Lower leg skin (tissue), 4 donors: ENCODE data around the gene C16orf89. TPM values are rescaled to one million over a fixed set of nuclear protein-coding genes. Genes with fewer than 3 reads are reported as not detected.
"Not testable (repeated sequence)": the region's sequence is repeated elsewhere in the genome, so short reads cannot be mapped to it uniquely, and the experiment has no call there.

Experiments
- DNase-seq, 2 donors: peaks; one replicate each; pipeline ENCODE4 v3.0.0-alpha.2; 2019; ENCODE audit warnings: low spot score in 2 of 2
- H3K4me3 ChIP-seq: fragments of 200-600 bp; sonication (generic); 2 replicates; pipeline ENCODE4 v1.5.1; 2017; ENCODE audit warnings: mild to moderate bottlenecking, low read depth; ENCODE audit not compliant: poor library complexity, severe bottlenecking
- WGBS, 2 donors: methylation state at CpG; one replicate each; pipeline ENCODE4 v1.1.5; 2018; 5-methylcytosine and 5-hydroxymethylcytosine counted together
- intact Hi-C: fragments of 100-400 bp; cut with DNase I; formaldehyde crosslinking; loops from one replicate; pipeline ENCODE4 v1.15.0; 2023; ENCODE audit warnings: low total_unique reads
- total RNA-seq, 4 donors: library from RNA; depleted of rRNA; stranded (reverse); fragments of >200 nt; gene quantifications; one replicate each; pipeline ENCODE4 v1.1.0, GENCODE V29; 2016

The C16orf89 gene
- total RNA-seq, 4 donors from 2014 or later, result 0.12 TPM; not detected in 3

- H3K4me3 ChIP-seq, intact Hi-C loops: not testable (repeated sequence)
- 48 to 58% methylated on average over 9 to 11 of the region's 11 CpGs for WGBS, 2 donors
Observed at GRCh38 chr16:5095145-5095830, 29.5 kb upstream of the C16orf89 start.

GRCh38 chr16:5093746-5094145 is 28.0 kb upstream of the C16orf89 start:
- intact Hi-C loops, H3K4me3 ChIP-seq, DNase-seq: not testable (repeated sequence)
- WGBS, 2 donors, result 72 to 78% methylated on average over 10 to 11 of the region's 11 CpGs

More at GRCh38 chr16:5095145-5095830, 29.5 kb upstream of the C16orf89 start:
- DNase-seq, result not testable (repeated sequence)

DNA sequence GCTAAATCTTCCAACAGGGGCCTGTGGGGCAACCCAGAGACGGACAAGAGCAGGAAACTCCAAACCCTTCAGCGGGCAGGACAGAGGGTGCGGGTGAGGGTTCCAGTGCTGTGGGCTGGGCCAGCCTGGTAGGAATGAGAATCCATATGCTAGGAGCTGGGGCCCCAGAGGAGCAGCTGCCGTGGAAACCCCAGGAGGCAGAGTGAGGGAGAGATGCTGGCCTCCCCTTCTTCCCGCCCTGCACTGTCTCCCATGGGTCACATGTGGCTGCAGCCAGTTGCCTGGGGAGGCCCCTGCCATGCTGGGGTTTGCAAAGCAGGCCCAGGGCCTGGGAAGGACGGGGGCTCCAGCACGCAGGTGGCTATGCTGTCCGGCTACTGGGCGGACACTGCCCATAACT is 27.3 kb upstream of the C16orf89 start:
- H3K4me3 ChIP-seq, intact Hi-C loops, DNase-seq: not testable (repeated sequence)
- WGBS, 2 donors, result 86 to 89% methylated on average over 8 to 9 of the region's 9 CpGs

GRCh38 chr16:5090592-5090991 is 24.8 kb upstream of the C16orf89 start:
- WGBS, 2 donors, result 83 to 89% methylated on average over 9 of the region's 9 CpGs
- H3K4me3 ChIP-seq, DNase-seq, intact Hi-C loops: not testable (repeated sequence)

GRCh38 chr16:5089911-5090555 is 24.3 kb upstream of the C16orf89 start:
- H3K4me3 ChIP-seq, DNase-seq, intact Hi-C loops: not testable (repeated sequence)
- 85 to 88% methylated on average over 14 to 20 of the region's 26 CpGs for WGBS, 2 donors

GRCh38 chr16:5088936-5089335 is 23.2 kb upstream of the C16orf89 start:
- 90 to 93% methylated on average over 16 to 17 of the region's 17 CpGs for WGBS, 2 donors
- intact Hi-C loops, DNase-seq, H3K4me3 ChIP-seq: not testable (repeated sequence)

DNA sequence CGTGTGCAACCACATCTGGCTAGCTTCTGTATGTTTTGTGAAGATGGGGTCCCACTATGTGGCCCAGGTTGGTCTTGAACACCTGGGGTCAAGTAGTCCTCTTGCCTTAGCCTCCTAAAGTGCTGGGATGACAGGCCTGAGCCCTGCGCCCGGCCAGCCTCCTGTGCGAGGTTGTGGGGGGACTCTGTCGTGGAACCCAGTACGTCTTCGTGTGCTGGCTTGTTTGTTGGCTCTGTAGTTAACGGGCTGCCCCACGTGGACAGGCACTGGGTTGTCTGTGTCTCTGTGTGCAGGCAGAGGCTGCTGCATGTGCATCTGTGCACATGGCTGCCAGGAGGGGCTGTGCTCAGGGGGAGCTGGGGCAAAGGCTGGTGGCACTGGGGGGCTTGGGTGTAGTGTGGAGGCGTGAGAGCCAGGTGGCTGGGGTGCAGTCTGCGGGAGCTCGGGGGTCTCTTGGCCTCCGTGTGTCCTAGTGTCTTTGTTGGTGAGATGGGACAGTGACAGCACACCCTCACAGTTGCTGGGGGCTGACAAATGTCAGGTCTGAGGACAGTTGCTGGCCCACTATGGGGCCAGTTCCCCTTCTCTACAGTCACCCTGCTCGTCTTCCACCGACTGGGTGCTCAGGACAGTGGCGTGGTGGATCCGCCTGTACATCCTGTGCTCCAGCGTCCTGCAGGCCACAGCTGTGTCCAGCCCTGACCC is 22.5 kb upstream of the C16orf89 start:
- H3K4me3 ChIP-seq, intact Hi-C loops, DNase-seq: not testable (repeated sequence)
- 82 to 85% methylated on average over 18 of the region's 18 CpGs for WGBS, 2 donors

- DNase-seq, H3K4me3 ChIP-seq, intact Hi-C loops: not testable (repeated sequence)
- 94 to 95% methylated on average over 11 of the region's 11 CpGs for WGBS, 2 donors
Observed at GRCh38 chr16:5085716-5086115, 20.0 kb upstream of the C16orf89 start.

DNA sequence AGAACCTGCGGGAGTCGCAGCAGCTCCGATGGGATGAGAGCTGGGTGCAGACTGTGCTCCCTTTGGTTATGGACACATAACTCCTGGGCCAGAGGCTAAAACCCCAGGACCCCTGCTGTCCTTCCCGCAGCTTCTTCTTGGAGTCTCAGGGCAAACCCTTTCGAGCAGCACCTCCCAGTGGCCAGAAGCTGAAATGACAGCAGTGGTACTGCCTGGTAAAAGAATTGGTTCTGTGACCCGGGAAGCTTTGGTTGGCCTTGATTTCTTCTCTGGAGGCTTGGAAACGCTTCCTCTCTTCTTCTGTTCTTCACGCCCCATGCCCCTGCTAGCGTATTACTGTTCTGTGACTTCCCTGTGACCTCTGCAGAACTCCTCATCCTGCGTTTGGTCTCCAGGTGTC is 19.0 kb upstream of the C16orf89 start:
- DNase-seq, H3K4me3 ChIP-seq: not testable (repeated sequence)
- WGBS, 2 donors, result 81 to 84% methylated on average over 10 of the region's 10 CpGs

GRCh38 chr16:5084099-5084731 is 18.5 kb upstream of the C16orf89 start:
- intact Hi-C loops, H3K4me3 ChIP-seq, DNase-seq: not testable (repeated sequence)
- WGBS, 2 donors, result 82 to 86% methylated on average over 11 of the region's 11 CpGs

More for the DNA sequence above, 19.0 kb upstream of the C16orf89 start:
- intact Hi-C loops, result not testable (repeated sequence)

DNA sequence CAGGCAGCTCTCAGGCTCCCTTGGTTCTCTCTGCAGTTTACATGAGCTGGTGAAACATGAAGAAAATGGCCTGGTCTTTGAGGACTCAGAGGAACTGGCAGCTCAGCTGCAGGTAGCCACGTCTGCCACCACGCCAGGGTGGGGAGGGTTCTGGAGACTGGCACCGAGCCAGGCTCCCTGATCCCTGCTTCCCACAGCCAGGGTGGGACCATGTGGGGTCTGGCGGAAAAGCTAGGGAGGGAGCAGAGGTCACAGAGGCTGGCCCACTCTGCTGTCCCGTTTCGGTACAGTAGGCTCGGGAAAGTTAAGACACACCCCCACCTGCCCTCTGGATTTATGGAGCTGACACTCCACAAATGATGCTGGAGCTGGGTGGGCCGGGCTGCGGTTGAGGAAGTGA is 17.9 kb upstream of the C16orf89 start:
- H3K4me3 ChIP-seq, DNase-seq, intact Hi-C loops: not testable (repeated sequence)
- 85 to 86% methylated on average over 8 to 9 of the region's 9 CpGs for WGBS, 2 donors

GRCh38 chr16:5080996-5081395 is 15.2 kb upstream of the C16orf89 start:
- intact Hi-C loops, DNase-seq, H3K4me3 ChIP-seq: not testable (repeated sequence)
- 69 to 78% methylated on average over 9 of the region's 9 CpGs for WGBS, 2 donors

DNA sequence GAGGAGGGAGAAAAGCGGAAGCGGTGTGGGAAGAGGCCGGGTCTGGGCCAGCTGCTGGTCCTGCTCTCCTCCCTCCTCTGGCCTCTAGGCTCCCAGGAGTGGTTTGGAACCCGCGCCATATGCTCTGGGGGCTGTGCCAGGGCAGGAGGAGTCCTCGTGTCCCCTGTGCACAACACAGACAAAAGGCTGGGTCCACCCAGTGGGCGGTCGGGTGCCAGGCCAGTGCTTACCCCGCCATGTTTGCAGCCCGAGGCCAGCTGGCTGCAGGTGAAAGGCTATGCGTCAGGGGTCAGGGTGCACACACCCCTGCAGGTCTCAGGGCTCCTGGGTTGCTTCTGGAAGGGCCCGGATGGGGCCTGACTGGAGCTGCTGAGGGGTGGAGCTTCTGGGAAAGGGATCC is 14.7 kb upstream of the C16orf89 start:
- 89 to 91% methylated on average over 5 to 12 of the region's 12 CpGs for WGBS, 2 donors
- DNase-seq, intact Hi-C loops: not testable (repeated sequence)

More for the DNA sequence above, 14.7 kb upstream of the C16orf89 start:
- not testable (repeated sequence) for H3K4me3 ChIP-seq
